ENCODE results near the gene ORM2.

ORM2 gene

GRCh38 chr9:114350636-114351401 lies 21.1 kb downstream of the ORM2 start:
- Histone ChIP-seq H3K27me3 (ENCODE audit: insufficient read depth, low read length, poor library complexity, severe bottlenecking) (no peaks in the 10 kb centered on the region), H3K4me3 (ENCODE audit: low read length, poor library complexity, severe bottlenecking) (no peak overlapping the region), H3K9ac (ENCODE audit: low read depth, low read length, poor library complexity, severe bottlenecking) (no peak overlapping the region), H2AFZ (ENCODE audit: low read length) (no peak overlapping the region), H3K4me2 (ENCODE audit: low read depth, low read length, poor library complexity, severe bottlenecking) (no peak overlapping the region), H3K9me2 (replicated peaks; ENCODE audit: low read depth, low read length) (no peaks in the 10 kb centered on the region), H3K36me3 (ENCODE audit: insufficient read depth, low read length) (peaks cover 75% of the 10 kb centered on the region; the same call in 1 of the 2 replicates), H3K79me2 (ENCODE audit: insufficient read depth, low read length) (no peaks in the 10 kb centered on the region), H4K20me1 (ENCODE audit: insufficient read depth, low read length, poor library complexity, severe bottlenecking) (peaks cover 7% of the 10 kb centered on the region), H3K9me3 (ENCODE audit: insufficient read depth, low read depth, low read length) (no peaks in the 10 kb centered on the region), H3F3A (ENCODE audit: low read depth) (0 out of 2 replicates have a peak, but pooled peaks cover 4% of the 10 kb centered on the region), H3K4me1 (ENCODE audit: insufficient read depth, low read length, poor library complexity, severe bottlenecking) (peaks cover 19% of the 10 kb centered on the region)
- no peak for TF ChIP-seq EZH2phosphoT487 (IDR thresholded peaks at IDR 0.05; ENCODE audit: borderline replicate concordance)
- TF ChIP-seq CTCF (conservative IDR thresholded peaks at IDR 0.05; ENCODE audit: low read length): no peak

- Histone ChIP-seq H3F3A (ENCODE audit: low read depth) (0 out of 2 replicates have a peak, but pooled peaks cover 4% of the 10 kb centered on the region), H3K79me2 (ENCODE audit: insufficient read depth, low read length) (no peaks in the 10 kb centered on the region), H3K36me3 (ENCODE audit: insufficient read depth, low read length) (peaks cover 75% of the 10 kb centered on the region; the same call in 1 of the 2 replicates), H3K9me3 (ENCODE audit: insufficient read depth, low read depth, low read length) (no peaks in the 10 kb centered on the region), H4K20me1 (ENCODE audit: insufficient read depth, low read length, poor library complexity, severe bottlenecking) (peaks cover 7% of the 10 kb centered on the region), H3K4me1 (ENCODE audit: insufficient read depth, low read length, poor library complexity, severe bottlenecking) (peaks cover 19% of the 10 kb centered on the region), H3K4me2 (ENCODE audit: low read depth, low read length, poor library complexity, severe bottlenecking) (no peak overlapping the region), H3K9me2 (replicated peaks; ENCODE audit: low read depth, low read length) (no peaks in the 10 kb centered on the region), H3K27me3 (ENCODE audit: insufficient read depth, low read length, poor library complexity, severe bottlenecking) (no peaks in the 10 kb centered on the region), H3K4me3 (ENCODE audit: low read length, poor library complexity, severe bottlenecking) (no peak overlapping the region), H2AFZ (ENCODE audit: low read length) (no peak overlapping the region), H3K9ac (ENCODE audit: low read depth, low read length, poor library complexity, severe bottlenecking) (no peak overlapping the region)
- TF ChIP-seq CTCF (conservative IDR thresholded peaks at IDR 0.05; ENCODE audit: low read length) (no peak), EZH2phosphoT487 (IDR thresholded peaks at IDR 0.05; ENCODE audit: borderline replicate concordance) (no peak)
These were observed 22.3 kb downstream of the ORM2 start for GRCh38 chr9:114351932-114352331.

GRCh38 chr9:114355821-114356220 lies 26.2 kb downstream of the ORM2 start:
- TF ChIP-seq CTCF (conservative IDR thresholded peaks at IDR 0.05; ENCODE audit: low read length) (no peak), EZH2phosphoT487 (IDR thresholded peaks at IDR 0.05; ENCODE audit: borderline replicate concordance) (no peak)
- H3F3A ChIP-seq (ENCODE audit: low read depth): no peaks in the 10 kb centered on the region
- H3K4me2 ChIP-seq (ENCODE audit: low read depth, low read length, poor library complexity, severe bottlenecking): no peak overlapping the region
- H3K79me2 ChIP-seq (ENCODE audit: insufficient read depth, low read length): no peaks in the 10 kb centered on the region
- H3K9me3 ChIP-seq (ENCODE audit: insufficient read depth, low read depth, low read length): no peaks in the 10 kb centered on the region
- no peak overlapping the region for H3K9ac ChIP-seq (ENCODE audit: low read depth, low read length, poor library complexity, severe bottlenecking)
- H4K20me1 ChIP-seq (ENCODE audit: insufficient read depth, low read length, poor library complexity, severe bottlenecking): no peaks in the 10 kb centered on the region
- no peaks in the 10 kb centered on the region for H3K9me2 ChIP-seq (replicated peaks; ENCODE audit: low read depth, low read length)
- no peak overlapping the region for H2AFZ ChIP-seq (ENCODE audit: low read length)
- no peaks in the 10 kb centered on the region for H3K4me1 ChIP-seq (ENCODE audit: insufficient read depth, low read length, poor library complexity, severe bottlenecking)
- H3K36me3 ChIP-seq (ENCODE audit: insufficient read depth, low read length): peaks cover 86% of the 10 kb centered on the region; the same call in 1 of the 2 replicates
- no peaks in the 10 kb centered on the region for H3K27me3 ChIP-seq (ENCODE audit: insufficient read depth, low read length, poor library complexity, severe bottlenecking)
- H3K4me3 ChIP-seq (ENCODE audit: low read length, poor library complexity, severe bottlenecking): no peak overlapping the region

Data from Loucy (cell line).